Measurements from ENCODE around the gene RPS19.
"Not testable (repeated sequence)": the region's sequence is repeated elsewhere in the genome, so short reads cannot be mapped to it uniquely, and the experiment has no call there.

RPS19 gene

GRCh38 chr19:41903193-41903953, 43.3 kb downstream of the RPS19 start:
- DNase-seq: no peak

- no peak for DNase-seq
These were observed 44.2 kb downstream of the RPS19 start for GRCh38 chr19:41904118-41904870.

DNA sequence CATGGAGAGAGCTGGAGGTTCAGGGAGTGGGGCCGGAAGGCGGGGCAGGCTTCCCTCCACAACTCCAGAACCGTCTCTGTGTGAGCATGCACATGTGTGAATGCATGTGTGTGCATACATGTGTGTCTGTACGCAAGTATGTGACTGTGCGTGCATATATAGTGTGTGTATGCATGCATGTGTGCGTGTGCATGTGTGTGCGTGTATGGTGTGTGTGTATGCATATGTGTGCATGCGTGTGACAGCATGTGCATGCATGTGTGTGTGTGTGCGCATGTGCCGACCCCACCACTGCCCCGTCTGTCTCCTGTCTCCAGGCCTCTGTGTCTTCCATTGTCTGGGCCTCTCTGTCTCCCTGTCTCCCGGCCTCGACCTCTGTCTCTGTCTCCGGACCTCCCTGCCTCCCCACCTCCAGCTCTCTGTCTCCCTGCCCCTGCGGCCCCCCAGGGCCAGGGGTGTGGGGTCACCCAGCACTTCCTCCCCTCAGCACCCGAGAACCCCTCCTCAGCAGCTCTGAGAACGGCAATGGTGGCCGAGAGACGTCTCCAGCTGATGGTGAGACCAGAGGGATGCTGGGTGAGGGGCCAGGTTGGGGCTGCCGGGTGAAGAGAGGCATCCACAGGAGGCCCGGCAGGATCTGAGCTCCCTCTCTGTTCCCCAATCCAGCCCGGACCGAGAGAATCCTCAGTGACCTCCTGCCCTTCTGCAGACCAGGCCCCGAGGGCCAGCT, 45.4 kb downstream of the RPS19 start:
- no peak for DNase-seq

- DNase-seq: no peak
These were observed 46.2 kb downstream of the RPS19 start for GRCh38 chr19:41906271-41906670.

DNA sequence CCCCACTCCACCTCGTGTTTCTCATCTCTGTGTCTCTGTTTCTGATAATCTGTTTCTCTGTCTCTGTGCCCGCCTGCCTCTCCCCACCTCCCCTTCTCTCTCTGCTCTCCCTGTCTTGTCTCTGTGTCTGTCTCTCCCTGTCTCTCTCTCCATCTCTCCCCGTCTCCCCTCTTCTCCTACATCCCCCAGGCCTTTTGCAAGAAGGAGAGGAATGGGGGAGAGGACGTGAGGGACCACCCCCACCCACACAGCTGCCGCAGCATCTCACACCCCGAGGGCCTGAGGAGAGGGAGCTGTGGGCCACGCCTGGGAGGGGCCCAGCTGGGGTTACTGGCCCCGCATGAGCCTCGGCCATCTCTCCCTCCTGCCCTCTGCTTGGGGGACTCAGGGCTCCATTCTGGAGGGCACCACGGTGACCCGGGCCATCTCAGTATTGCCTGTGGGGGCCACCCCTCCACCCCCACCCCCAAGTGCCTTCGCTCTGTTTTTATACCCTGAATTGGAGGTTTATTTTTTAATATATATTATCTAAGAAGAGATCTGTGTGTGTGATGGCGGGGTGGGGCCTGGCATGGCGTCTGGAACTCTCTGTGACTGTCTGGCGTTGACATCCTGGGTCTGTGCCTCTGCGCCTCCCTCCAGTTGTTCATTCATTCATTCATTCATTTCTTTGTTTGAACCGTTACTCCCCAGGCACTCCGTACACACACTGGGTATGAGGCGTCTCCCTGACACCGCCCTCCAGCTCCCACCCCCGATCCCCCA, 47.0 kb downstream of the RPS19 start:
- DNase-seq: no peak

DNA sequence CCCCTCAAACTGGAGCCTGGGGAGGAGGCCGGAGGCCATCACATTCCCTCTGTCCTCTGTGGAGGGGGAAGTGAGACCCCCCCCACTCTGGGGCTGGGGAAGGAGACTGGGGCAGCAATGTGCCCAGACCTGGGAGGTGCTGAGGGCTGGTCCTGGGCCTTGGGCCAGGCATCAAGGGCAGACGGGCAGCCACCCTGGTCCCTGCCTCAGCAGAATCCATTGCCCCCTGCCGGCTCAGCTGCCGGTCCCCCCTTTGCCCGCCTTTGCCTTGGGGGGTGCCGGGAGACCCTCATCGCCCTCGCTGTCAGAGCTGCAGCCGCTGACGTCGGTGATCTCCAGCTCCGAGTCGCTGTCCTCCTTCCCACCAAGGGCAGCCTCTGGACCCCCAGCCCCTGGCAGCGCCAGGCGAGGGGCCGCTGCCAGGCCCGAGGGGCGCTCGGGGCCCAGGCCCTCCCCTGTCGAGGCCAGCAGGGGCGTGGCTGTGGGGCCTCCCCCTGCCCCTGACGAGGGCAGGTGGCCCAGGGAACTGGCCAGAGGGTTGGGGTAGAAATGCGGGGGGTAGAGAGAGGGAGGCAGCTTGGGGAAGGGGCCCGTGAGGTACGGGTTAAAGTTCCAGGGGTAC, 48.0 kb downstream of the RPS19 start:
- no peak for DNase-seq

GRCh38 chr19:41908724-41909464, 48.8 kb downstream of the RPS19 start:
- DNase-seq: no peak

- no peak for DNase-seq
These were observed 49.7 kb downstream of the RPS19 start for GRCh38 chr19:41909706-41910105.

DNA sequence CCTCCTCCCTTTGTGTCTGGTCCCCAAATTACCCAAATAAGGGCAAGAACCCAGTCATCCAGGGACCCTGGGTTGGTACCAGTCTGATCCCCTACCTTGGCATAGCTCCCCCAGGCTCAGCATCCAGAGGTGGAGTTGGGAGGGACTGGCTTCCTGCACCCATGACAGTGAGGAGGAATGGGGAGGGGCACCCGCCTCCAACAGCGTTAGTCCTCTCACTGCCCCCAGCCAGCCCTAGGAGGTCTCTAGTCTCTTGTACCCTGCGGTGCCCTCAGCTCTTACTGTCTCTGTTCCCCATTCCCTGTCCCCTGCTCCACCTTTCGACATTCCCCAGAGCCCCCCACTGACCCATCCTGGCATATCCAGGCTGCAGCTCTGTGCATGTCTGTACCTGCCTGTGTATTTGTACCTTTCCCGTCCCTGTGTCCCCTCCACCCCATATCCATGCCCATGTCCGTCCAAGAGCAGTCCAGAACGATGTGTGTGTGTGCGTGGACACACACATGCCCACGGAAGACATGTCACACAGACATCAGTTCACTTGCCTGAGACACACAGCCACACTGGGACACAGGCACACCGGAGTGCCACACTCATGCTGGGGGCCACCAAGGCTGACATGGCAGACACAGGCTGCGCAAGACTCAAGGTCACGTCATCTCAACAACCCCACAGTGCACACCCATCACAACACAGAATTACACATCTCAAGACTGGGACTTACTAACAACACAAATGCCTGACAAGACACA, 50.4 kb downstream of the RPS19 start:
- DNase-seq: no peak

- DNase-seq: no peak
These were observed 51.2 kb downstream of the RPS19 start for GRCh38 chr19:41910992-41911888.

- no peak for DNase-seq
These were observed 52.1 kb downstream of the RPS19 start for GRCh38 chr19:41911889-41912731.

- DNase-seq: no peak
These were observed 53.0 kb downstream of the RPS19 start for GRCh38 chr19:41912899-41913537.

GRCh38 chr19:41913538-41914423, 53.7 kb downstream of the RPS19 start:
- DNase-seq: no peak

DNA sequence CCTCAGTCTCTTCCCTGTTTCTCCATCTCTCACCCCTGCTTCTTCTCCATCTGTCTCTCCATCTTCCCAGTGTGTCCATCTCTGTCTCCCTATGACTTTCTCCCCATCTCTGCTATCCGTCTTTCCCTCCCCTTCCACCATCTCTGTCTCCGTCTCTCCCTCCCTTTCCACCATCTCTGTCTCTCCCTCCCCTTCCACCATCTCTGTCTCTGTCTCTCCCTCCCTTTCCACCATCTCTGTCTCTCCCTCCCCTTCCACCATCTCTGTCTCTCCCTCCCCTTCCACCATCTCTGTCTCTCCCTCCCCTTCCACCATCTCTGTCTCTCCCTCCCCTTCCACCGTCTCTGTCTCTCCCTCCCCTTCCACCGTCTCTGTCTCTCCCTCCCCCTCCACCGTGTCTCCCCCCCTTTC, 54.4 kb downstream of the RPS19 start:
- not testable (repeated sequence) for DNase-seq

GRCh38 chr19:41915021-41915775, 55.1 kb downstream of the RPS19 start:
- no peak for DNase-seq

- DNase-seq: no peak
These were observed 55.8 kb downstream of the RPS19 start for GRCh38 chr19:41915776-41916414.

Measured in NCI-H2171 treated with DMSO at 0.1 percent for 48 hours (cell line).